HG03095 (cell line): ENCODE data around the gene SP1.
"Not testable (repeated sequence)": the region's sequence is repeated elsewhere in the genome, so short reads cannot be mapped to it uniquely, and the experiment has no call there.

Experiments
- ATAC-seq: cut with Tn5 transposase; IDR thresholded peaks from one replicate; pipeline ENCODE4 v1.9.1; 2021; ENCODE audit warnings: moderate library complexity; ENCODE audit not compliant: unreplicated experiment

The SP1 gene

GRCh38 chr12:53444593-53445325 lies 64.8 kb downstream of the SP1 start:
- not testable (repeated sequence) for ATAC-seq

- no peak for ATAC-seq
Measured at GRCh38 chr12:53450936-53451335, 71.0 kb downstream of the SP1 start.

- peak; percentile 94 for ATAC-seq
Measured at GRCh38 chr12:53451661-53452158, 71.7 kb downstream of the SP1 start, which contains the start of gene PCBP2. Gene PCBP2 (plus strand): TSS chr12:53452102. CDS start chr12:53454801, 2,699 bp downstream.

GRCh38 chr12:53452159-53453077 lies 72.4 kb downstream of the SP1 start:
- no peak for ATAC-seq

- ATAC-seq: no peak
Measured at GRCh38 chr12:53453953-53454640, 74.1 kb downstream of the SP1 start.

GRCh38 chr12:53454707-53455106 lies 74.7 kb downstream of the SP1 start:
- ATAC-seq: no peak

GRCh38 chr12:53456654-53457366 lies 76.8 kb downstream of the SP1 start:
- no peak for ATAC-seq

- no peak for ATAC-seq
Measured at GRCh38 chr12:53459097-53459496, 79.1 kb downstream of the SP1 start.

- ATAC-seq: no peak
Measured at GRCh38 chr12:53461059-53461458, 81.1 kb downstream of the SP1 start.

GRCh38 chr12:53461591-53461990 lies 81.6 kb downstream of the SP1 start:
- no peak for ATAC-seq

- no peak for ATAC-seq
Measured at GRCh38 chr12:53462935-53463334, 83.0 kb downstream of the SP1 start.

GRCh38 chr12:53463802-53464560 lies 84.0 kb downstream of the SP1 start:
- ATAC-seq: no peak

- no peak for ATAC-seq
Measured at GRCh38 chr12:53464685-53465418, 84.9 kb downstream of the SP1 start.

GRCh38 chr12:53465679-53466078 lies 85.7 kb downstream of the SP1 start:
- no peak for ATAC-seq
